ENCODE data around the gene SOCS1. TPM values are rescaled to one million over a fixed set of nuclear protein-coding genes. Genes with fewer than 3 reads are reported as not detected.

Gene SOCS1
- total and polyA plus RNA-seq, 2 experiments from 2014 or later: 13.1 to 18.6 TPM

DNA sequence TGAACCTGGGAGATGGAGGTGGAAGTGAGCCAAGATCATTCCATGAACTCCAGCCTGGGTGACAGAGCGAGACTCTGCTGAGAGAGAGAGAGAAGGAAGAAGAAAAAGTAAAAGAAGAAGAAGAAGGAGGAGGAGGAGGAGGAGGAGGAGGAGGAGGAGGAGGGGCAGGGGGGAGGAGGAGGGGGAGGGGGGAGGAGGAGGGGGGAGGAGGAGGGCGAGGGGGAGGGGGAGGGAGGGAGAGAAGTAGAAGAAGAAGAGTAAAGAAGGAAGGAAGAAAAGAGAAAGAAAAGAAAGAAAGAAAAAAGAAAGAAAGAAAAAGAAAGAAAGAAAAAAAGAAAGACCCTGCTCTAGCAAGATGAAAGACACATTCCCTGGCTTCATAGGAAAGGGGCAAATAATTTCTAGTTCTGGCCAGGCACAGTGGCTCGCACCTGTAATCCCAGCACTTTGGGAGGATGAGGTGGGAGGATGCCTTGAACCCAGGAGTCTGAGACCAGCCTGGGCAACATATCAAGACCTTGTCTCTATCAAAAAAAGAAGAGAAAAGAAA lies 23.6 kb downstream of the SOCS1 start:
- Histone ChIP-seq H3K27me3 (no peaks in the 10 kb centered on the region), H3K4me2 (no peak overlapping the region), H3K4me3 (no peak overlapping the region), H3K79me2 (no peaks in the 10 kb centered on the region), H2AFZ (no peak overlapping the region), H3K9me3 (ENCODE audit: low read depth) (no peaks in the 10 kb centered on the region), H3K27ac (no peak overlapping the region), H3K9me2 (replicated peaks; ENCODE audit: insufficient read depth) (no peaks in the 10 kb centered on the region), H3K36me3 (replicated peaks; ENCODE audit: insufficient read depth, low read depth) (no peaks in the 10 kb centered on the region), H4K20me1 (ENCODE audit: insufficient read depth, poor library complexity, severe bottlenecking) (no peaks in the 10 kb centered on the region), H3K4me1 (ENCODE audit: insufficient read depth) (no peaks in the 10 kb centered on the region)
- DNase-seq (ENCODE audit: low spot score): no peak
- 100% methylated on average over 2 of the region's 3 CpGs for WGBS (ENCODE audit: low lambda C conversion rate, missing lambda C conversion rate)
- TF ChIP-seq, protein P1, sequence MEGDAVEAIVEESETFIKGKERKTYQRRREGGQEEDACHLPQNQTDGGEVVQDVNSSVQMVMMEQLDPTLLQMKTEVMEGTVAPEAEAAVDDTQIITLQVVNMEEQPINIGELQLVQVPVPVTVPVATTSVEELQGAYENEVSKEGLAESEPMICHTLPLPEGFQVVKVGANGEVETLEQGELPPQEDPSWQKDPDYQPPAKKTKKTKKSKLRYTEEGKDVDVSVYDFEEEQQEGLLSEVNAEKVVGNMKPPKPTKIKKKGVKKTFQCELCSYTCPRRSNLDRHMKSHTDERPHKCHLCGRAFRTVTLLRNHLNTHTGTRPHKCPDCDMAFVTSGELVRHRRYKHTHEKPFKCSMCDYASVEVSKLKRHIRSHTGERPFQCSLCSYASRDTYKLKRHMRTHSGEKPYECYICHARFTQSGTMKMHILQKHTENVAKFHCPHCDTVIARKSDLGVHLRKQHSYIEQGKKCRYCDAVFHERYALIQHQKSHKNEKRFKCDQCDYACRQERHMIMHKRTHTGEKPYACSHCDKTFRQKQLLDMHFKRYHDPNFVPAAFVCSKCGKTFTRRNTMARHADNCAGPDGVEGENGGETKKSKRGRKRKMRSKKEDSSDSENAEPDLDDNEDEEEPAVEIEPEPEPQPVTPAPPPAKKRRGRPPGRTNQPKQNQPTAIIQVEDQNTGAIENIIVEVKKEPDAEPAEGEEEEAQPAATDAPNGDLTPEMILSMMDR (IDR thresholded peaks at IDR 0.05; ENCODE audit: poor library complexity): no peak
- TF ChIP-seq EZH2 (IDR thresholded peaks at IDR 0.05; ENCODE audit: borderline replicate concordance) (no peak), EZH2phosphoT487 (IDR thresholded peaks at IDR 0.05; ENCODE audit: low read depth, severe bottlenecking, unreplicated experiment) (no peak)

DNA sequence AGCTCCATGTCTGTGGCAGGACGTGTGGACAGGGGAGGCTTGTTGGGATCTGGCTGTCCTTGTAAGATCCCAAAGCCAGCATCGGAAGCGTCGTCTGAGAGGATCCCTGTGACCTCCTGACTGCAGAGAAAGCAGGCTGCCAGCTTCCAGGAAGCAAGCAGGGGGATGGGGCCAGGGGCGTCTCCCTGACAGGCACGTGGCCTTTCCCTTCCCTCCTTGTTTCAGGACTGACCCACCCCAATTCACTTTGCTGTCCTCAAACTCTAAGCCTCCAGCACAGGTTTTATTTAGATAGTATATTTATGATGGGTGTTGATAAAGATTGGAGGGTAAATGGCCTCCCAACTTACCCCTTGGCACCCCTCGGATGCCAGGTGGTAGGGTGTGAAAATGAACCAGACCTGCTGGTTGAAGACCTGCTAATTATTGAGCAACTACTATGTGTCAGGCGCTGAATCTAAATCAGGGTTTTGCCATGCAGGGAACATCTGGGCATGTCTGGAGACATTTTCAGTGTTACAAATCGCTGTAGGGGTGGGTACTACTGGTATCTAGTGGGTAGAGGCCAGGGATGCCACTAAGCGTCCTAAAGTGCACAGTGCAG lies 24.5 kb downstream of the SOCS1 start:
- H3K4me2 ChIP-seq: no peak overlapping the region
- H3K27me3 ChIP-seq: no peaks in the 10 kb centered on the region
- no peaks in the 10 kb centered on the region for H3K79me2 ChIP-seq
- H3K9me2 ChIP-seq (replicated peaks; ENCODE audit: insufficient read depth): no peaks in the 10 kb centered on the region
- no peaks in the 10 kb centered on the region for H3K4me1 ChIP-seq (ENCODE audit: insufficient read depth)
- H3K27ac ChIP-seq: no peak overlapping the region
- H2AFZ ChIP-seq: no peak overlapping the region
- H4K20me1 ChIP-seq (ENCODE audit: insufficient read depth, poor library complexity, severe bottlenecking): no peaks in the 10 kb centered on the region
- no peaks in the 10 kb centered on the region for H3K36me3 ChIP-seq (replicated peaks; ENCODE audit: insufficient read depth, low read depth)
- no peaks in the 10 kb centered on the region for H3K9me3 ChIP-seq (ENCODE audit: low read depth)
- TF ChIP-seq, protein P1 (IDR thresholded peaks at IDR 0.05; ENCODE audit: poor library complexity): no peak
- TF ChIP-seq EZH2phosphoT487 (IDR thresholded peaks at IDR 0.05; ENCODE audit: low read depth, severe bottlenecking, unreplicated experiment): no peak
- TF ChIP-seq EZH2 (IDR thresholded peaks at IDR 0.05; ENCODE audit: borderline replicate concordance): no peak
- WGBS (ENCODE audit: low lambda C conversion rate, missing lambda C conversion rate): 70% methylated on average over 10 of the region's 10 CpGs
- no peak overlapping the region for H3K4me3 ChIP-seq
- no peak for DNase-seq (ENCODE audit: low spot score)

DNA sequence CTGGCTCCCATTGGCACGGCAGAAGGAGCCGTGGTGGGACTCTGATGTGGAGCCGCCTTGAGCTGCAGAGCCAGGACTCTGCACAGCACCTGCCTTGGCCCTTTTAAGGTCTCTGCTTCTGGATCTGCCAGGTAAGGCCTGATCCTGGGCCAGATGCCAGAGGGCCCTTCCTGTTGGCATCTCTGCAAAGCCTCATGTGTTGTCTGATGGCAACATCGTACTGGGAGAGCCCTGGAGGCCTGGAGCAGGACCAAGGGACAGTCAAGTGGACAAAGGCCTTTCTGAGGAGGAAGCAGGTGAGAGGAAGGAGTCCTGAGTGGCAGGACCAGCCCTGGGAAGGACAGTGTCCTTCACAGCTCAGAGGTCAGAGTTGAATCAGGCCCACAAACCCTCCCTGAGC lies 26.1 kb downstream of the SOCS1 start:
- no peaks in the 10 kb centered on the region for H3K27me3 ChIP-seq

More for the DNA sequence above, 26.1 kb downstream of the SOCS1 start:
- no peak overlapping the region for H3K27ac ChIP-seq
- no peak overlapping the region for H2AFZ ChIP-seq
- no peaks in the 10 kb centered on the region for H3K36me3 ChIP-seq (replicated peaks; ENCODE audit: insufficient read depth, low read depth)
- no peaks in the 10 kb centered on the region for H4K20me1 ChIP-seq (ENCODE audit: insufficient read depth, poor library complexity, severe bottlenecking)
- H3K9me3 ChIP-seq (ENCODE audit: low read depth): no peaks in the 10 kb centered on the region
- H3K4me1 ChIP-seq (ENCODE audit: insufficient read depth): no peaks in the 10 kb centered on the region
- no peak for DNase-seq (ENCODE audit: low spot score)
- no peaks in the 10 kb centered on the region for H3K79me2 ChIP-seq
- H3K4me2 ChIP-seq: no peak overlapping the region
- TF ChIP-seq, protein P1 (IDR thresholded peaks at IDR 0.05; ENCODE audit: poor library complexity): no peak
- no peak for TF ChIP-seq EZH2 (IDR thresholded peaks at IDR 0.05; ENCODE audit: borderline replicate concordance)
- no peak for TF ChIP-seq EZH2phosphoT487 (IDR thresholded peaks at IDR 0.05; ENCODE audit: low read depth, severe bottlenecking, unreplicated experiment)
- WGBS (ENCODE audit: low lambda C conversion rate, missing lambda C conversion rate): 75% methylated on average over 4 of the region's 4 CpGs
- H3K4me3 ChIP-seq: no peak overlapping the region
- no peaks in the 10 kb centered on the region for H3K9me2 ChIP-seq (replicated peaks; ENCODE audit: insufficient read depth)
